Effector memory CD4-positive, alpha-beta T cell (primary cell): ENCODE data around the gene KATNB1.

ENCODE experiments used
- DNase-seq, 3 donors: peaks; one replicate each; pipeline ENCODE4 v3.0.0-alpha.2; 2020
- H3K27ac ChIP-seq: 2 replicates; pipeline ENCODE4 v1.7.0; 2013; ENCODE audit warnings: mild to moderate bottlenecking, low read length, moderate library complexity; ENCODE audit not compliant: insufficient read depth, poor library complexity, severe bottlenecking
- H3K27me3 ChIP-seq: replicated peaks from 2 replicates; pipeline ENCODE4 v1.7.0; 2013; ENCODE audit warnings: mild to moderate bottlenecking, low read length; ENCODE audit not compliant: insufficient read depth, control insufficient read depth, poor library complexity, severe bottlenecking
- H3K36me3 ChIP-seq: 2 replicates; pipeline ENCODE4 v1.7.0; 2013; ENCODE audit warnings: mild to moderate bottlenecking, low read length, moderate library complexity; ENCODE audit not compliant: control insufficient read depth, insufficient read depth
- H3K4me1 ChIP-seq: 2 replicates; pipeline ENCODE4 v1.7.0; 2013; ENCODE audit warnings: low read length, mild to moderate bottlenecking; ENCODE audit not compliant: control insufficient read depth, insufficient read depth, poor library complexity, severe bottlenecking
- H3K4me3 ChIP-seq: 2 replicates; pipeline ENCODE4 v1.7.0; 2013; ENCODE audit warnings: low read length, low read depth, mild to moderate bottlenecking; ENCODE audit not compliant: insufficient read depth, poor library complexity, severe bottlenecking
- H3K9me3 ChIP-seq: 2 replicates; pipeline ENCODE4 v1.7.0; 2013; ENCODE audit warnings: mild to moderate bottlenecking, low read length, moderate library complexity; ENCODE audit not compliant: control insufficient read depth
- total RNA-seq, 3 donors: gene quantifications; one replicate each; lab custom pipeline; 2026; lab: John Stamatoyannopoulos, UW

Gene KATNB1, protein sequence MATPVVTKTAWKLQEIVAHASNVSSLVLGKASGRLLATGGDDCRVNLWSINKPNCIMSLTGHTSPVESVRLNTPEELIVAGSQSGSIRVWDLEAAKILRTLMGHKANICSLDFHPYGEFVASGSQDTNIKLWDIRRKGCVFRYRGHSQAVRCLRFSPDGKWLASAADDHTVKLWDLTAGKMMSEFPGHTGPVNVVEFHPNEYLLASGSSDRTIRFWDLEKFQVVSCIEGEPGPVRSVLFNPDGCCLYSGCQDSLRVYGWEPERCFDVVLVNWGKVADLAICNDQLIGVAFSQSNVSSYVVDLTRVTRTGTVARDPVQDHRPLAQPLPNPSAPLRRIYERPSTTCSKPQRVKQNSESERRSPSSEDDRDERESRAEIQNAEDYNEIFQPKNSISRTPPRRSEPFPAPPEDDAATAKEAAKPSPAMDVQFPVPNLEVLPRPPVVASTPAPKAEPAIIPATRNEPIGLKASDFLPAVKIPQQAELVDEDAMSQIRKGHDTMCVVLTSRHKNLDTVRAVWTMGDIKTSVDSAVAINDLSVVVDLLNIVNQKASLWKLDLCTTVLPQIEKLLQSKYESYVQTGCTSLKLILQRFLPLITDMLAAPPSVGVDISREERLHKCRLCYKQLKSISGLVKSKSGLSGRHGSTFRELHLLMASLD
- 20.9 to 29.8 (median 28.4) reads per million in 3 donors for total RNA-seq

DNA sequence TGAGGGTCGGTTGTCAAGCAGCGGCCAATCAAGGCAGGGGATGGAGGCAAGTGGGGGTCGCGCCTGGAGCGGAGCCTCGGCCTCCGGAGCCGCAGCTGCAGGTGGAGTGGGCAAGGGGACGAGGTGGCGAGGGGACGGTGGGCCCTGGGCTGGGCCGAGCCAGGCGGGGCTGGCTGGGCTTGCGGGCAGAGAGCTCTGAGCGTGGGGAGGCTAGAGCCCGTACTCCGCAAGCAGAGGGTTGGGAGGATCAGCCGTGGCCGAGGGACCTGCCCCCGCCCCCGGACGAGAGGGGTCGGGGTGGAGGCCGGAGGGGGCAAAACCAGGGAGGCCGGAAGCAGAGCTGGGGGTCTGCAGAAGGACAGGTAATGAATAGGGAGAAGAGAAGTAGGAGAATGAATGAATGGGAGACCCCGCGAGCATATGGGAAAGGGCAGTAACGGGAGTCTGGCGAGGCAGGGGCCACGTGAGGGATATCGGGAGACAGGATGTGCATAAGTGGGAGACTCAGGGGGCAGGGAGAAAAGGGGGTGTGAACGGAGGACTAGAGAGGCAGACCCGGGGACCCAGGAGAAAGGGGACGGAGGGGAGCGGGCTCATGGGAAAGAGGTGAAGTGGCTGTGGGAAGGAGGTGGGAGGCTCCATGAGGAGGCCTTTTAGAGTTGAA, at the start of gene KATNB1:
Gene KATNB1 (plus strand): TSS at position 16 of the 664 bp plus-strand sequence. CDS start 1,474 bp downstream, outside the sequence.
- no peaks in the 10 kb centered on the region for H3K36me3 ChIP-seq
- peak within 1 kb of the TSS; percentile 82 for H3K4me3 ChIP-seq
- peak within 1 kb of the TSS; percentile 77 for H3K27ac ChIP-seq
- DNase-seq = no peak
- no peaks in the 10 kb centered on the region for H3K27me3 ChIP-seq
- H3K4me1 ChIP-seq = peaks cover 10% of the 10 kb centered on the region
- no peaks in the 10 kb centered on the region for H3K9me3 ChIP-seq

GRCh38 chr16:57686577-57686976, 49.0 kb upstream of the KATNB1 start:
- Histone ChIP-seq H3K36me3 (no peaks in the 10 kb centered on the region), H3K27ac (no peak overlapping the region), H3K4me3 (no peak overlapping the region), H3K9me3 (no peaks in the 10 kb centered on the region), H3K4me1 (peaks cover 12% of the 10 kb centered on the region), H3K27me3 (no peaks in the 10 kb centered on the region)
- no peak for DNase-seq

- no peaks in the 10 kb centered on the region for H3K27me3 ChIP-seq
- peaks cover 12% of the 10 kb centered on the region for H3K4me1 ChIP-seq
- no peak for DNase-seq
- no peaks in the 10 kb centered on the region for H3K9me3 ChIP-seq
- no peaks in the 10 kb centered on the region for H3K36me3 ChIP-seq
- no peak overlapping the region for H3K4me3 ChIP-seq
- no peak overlapping the region for H3K27ac ChIP-seq
These were observed 48.1 kb upstream of the KATNB1 start for GRCh38 chr16:57687363-57687929.

GRCh38 chr16:57688487-57688986, 47.0 kb upstream of the KATNB1 start:
- Histone ChIP-seq H3K4me1 (peaks cover 12% of the 10 kb centered on the region), H3K4me3 (no peak overlapping the region), H3K9me3 (no peaks in the 10 kb centered on the region), H3K36me3 (no peaks in the 10 kb centered on the region), H3K27me3 (no peaks in the 10 kb centered on the region), H3K27ac (no peak overlapping the region)
- no peak for DNase-seq

DNA sequence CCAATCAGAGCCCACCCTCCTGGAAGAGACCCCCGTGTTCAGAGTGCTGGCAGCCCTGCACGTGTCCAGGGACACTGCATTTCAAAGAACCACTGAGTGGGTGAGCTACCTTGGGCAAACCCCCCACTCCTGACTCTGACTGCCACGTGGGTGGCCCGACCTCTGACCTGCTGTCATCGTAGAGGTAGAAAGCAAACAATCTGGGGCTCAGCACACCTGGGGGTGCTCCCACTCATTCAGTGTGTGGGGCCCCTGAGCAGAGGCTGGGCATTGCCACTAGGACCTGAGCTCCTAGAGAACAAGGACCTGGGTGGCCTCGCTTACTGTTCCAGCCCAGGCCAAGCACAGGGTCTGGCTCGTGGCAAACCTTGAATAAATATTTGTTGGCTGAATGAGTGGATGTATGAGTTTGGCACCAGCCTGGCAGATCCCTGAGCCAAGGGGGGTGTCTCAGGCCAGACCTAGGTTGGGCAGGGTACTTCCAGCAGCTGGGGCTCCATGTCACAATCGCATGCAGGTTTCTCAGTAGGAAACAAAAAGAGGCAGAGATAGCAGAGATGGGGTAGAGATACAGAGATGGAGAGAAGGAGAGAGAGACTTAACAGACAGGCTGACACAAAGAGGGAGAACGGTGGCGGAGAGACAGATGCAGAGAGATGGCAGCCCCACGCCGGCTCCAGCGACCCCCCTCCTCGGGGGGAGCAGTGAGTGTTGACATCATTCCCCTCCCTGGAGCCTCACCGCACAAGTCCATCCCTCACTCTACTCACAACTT, 46.4 kb upstream of the KATNB1 start:
- H3K9me3 ChIP-seq = no peaks in the 10 kb centered on the region
- H3K27me3 ChIP-seq = no peaks in the 10 kb centered on the region
- no peak overlapping the region for H3K27ac ChIP-seq
- no peak overlapping the region for H3K4me3 ChIP-seq
- H3K36me3 ChIP-seq = no peaks in the 10 kb centered on the region
- peaks cover 12% of the 10 kb centered on the region for H3K4me1 ChIP-seq
- DNase-seq = no peak

DNA sequence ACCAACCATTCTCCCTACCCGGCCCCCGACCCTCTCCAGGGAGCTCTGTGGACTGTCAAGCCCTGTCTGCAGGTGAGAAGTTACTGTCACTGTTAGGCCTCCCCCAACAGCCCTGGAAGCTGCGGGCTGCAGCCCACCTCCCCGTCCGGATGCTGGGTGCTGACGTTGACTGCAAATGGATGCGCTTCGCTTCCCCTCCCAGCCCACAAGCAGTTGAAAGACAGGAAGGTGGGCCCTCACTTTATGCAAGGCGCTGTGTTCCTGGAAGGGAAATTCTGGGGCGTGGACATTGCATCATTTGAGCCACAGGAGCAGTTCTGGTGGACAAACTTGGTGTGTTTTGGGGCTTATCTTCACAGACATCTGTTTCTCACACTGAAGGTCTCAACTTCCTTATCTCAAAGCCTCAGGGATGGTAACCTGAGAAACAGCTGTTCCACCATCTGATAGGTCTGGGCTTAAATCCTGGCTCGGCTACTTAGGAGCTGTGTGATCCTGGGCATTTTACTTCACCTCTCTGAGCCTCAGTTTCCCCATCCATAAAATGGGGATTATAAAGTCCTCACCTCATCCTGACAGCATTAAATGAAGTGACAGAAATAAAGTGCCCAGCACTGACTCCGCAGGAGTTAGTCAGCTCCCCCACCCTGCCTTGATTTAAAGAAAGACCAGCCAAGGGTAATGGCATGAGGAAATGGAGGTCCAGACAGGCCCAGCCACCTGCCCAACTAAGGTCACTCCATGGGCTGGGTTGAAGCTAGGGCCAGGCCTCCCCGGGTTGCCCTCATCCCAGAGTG, 45.6 kb upstream of the KATNB1 start:
- H3K27me3 ChIP-seq = no peaks in the 10 kb centered on the region
- no peak overlapping the region for H3K4me3 ChIP-seq
- peaks cover 12% of the 10 kb centered on the region for H3K4me1 ChIP-seq
- H3K9me3 ChIP-seq = no peaks in the 10 kb centered on the region
- DNase-seq = peak in 1 of 3 donors; percentile 2
- no peak overlapping the region for H3K27ac ChIP-seq
- H3K36me3 ChIP-seq = no peaks in the 10 kb centered on the region

DNA sequence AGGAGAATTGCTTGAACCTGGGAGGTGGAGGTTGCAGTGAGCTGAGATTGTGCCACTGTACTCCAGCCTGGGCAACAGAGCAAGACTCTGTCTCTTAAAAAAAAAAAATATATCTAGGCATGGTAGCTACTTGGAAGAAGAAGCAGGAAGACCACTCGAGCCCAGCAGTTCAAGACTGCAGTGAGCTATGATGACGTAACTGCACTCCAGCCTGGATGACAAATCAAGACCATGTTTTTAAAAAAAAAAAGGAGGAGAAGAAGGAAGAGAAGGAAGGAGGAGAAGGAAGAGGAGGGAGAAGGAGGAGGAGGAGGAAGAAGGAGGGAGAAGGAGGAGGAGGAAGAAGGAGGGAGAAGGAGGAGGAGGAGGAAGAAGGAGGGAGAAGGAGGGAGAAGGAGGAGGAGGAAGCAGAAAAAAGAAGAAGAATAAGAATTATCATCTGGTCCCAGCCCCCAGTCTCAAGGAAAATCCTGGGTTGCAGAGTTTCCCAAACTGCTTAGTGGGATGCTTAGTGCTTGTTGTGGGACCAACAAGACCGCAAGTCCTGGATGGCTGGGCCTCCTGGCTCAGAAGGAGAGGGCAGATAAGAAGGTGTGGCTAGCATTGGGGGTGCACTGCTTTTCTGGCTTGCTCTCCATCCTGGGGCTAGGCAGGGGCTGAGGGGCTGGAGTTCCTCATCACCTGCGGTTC, 44.6 kb upstream of the KATNB1 start:
- H3K27ac ChIP-seq = no peak overlapping the region
- H3K9me3 ChIP-seq = no peaks in the 10 kb centered on the region
- no peaks in the 10 kb centered on the region for H3K27me3 ChIP-seq
- H3K4me3 ChIP-seq = no peak overlapping the region
- DNase-seq = no peak
- peaks cover 12% of the 10 kb centered on the region for H3K4me1 ChIP-seq
- H3K36me3 ChIP-seq = no peaks in the 10 kb centered on the region

DNA sequence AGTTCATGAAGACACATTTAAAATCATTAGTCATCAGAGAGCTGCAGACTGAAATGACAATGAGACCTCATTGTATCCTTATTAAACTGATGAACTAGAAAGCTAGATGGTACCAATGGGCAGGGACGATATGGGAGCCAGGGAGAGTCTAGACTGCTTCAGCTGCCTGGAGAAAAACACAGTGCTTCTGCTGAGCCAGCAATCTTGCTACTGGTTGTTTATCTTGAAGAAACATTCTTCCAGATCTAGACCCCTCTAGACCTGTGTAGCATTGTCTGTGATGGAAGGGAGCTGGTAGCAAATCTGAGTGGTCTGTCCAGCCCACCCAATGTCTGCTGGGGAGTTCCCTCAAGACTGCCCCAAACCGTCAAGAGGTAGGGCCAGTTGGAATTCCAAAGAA, 42.9 kb upstream of the KATNB1 start:
- Histone ChIP-seq H3K4me3 (no peak overlapping the region), H3K4me1 (peaks cover 12% of the 10 kb centered on the region)

More for the DNA sequence above, 42.9 kb upstream of the KATNB1 start:
- no peaks in the 10 kb centered on the region for H3K27me3 ChIP-seq
- no peak overlapping the region for H3K27ac ChIP-seq
- H3K9me3 ChIP-seq = no peaks in the 10 kb centered on the region
- no peaks in the 10 kb centered on the region for H3K36me3 ChIP-seq
- DNase-seq = no peak
